Measurements from ENCODE around the gene RPL26. TPM values are rescaled to one million over a fixed set of nuclear protein-coding genes. Genes with fewer than 3 reads are reported as not detected.
"Not testable (repeated sequence)": the region's sequence is repeated elsewhere in the genome, so short reads cannot be mapped to it uniquely, and the experiment has no call there.

The RPL26 gene
- total RNA-seq, 1 donor from 2014 or later: 10,136 TPM

- no peak for FAIRE-seq
- DNase-seq (ENCODE audit: low read depth): no peak
- Histone ChIP-seq H3K27me3 (ENCODE audit: control insufficient read depth, insufficient read depth, low read length) (no peaks in the 10 kb centered on the region), H3K36me3 (ENCODE audit: control insufficient read depth, insufficient read depth, low read length) (no peaks in the 10 kb centered on the region), H3K4me3 (ENCODE audit: low read depth, low read length) (no peak overlapping the region)
- no peak for TF ChIP-seq CTCF (IDR thresholded peaks at IDR 0.05; ENCODE audit: insufficient read depth, low read length, severe bottlenecking)
Observed at GRCh38 chr17:8386841-8387240, 3.8 kb upstream of the RPL26 start.

GRCh38 chr17:8384801-8385378 lies 1.9 kb upstream of the RPL26 start:
- TF ChIP-seq CTCF (IDR thresholded peaks at IDR 0.05; ENCODE audit: insufficient read depth, low read length, severe bottlenecking): no peak
- FAIRE-seq (no peak), DNase-seq (ENCODE audit: low read depth) (peak; percentile 73)
- Histone ChIP-seq H3K4me3 (ENCODE audit: low read depth, low read length) (no peak overlapping the region), H3K36me3 (ENCODE audit: control insufficient read depth, insufficient read depth, low read length) (peaks cover 10% of the 10 kb centered on the region), H3K27me3 (ENCODE audit: control insufficient read depth, insufficient read depth, low read length) (no peaks in the 10 kb centered on the region)

GRCh38 chr17:8382880-8383142 lies 182 bp downstream of the RPL26 start:
- H3K27me3 ChIP-seq (ENCODE audit: control insufficient read depth, insufficient read depth, low read length): no peaks in the 10 kb centered on the region
- no peak for DNase-seq (ENCODE audit: low read depth)
- peak overlapping the region; percentile 55 for H3K4me3 ChIP-seq (ENCODE audit: low read depth, low read length)
- H3K36me3 ChIP-seq (ENCODE audit: control insufficient read depth, insufficient read depth, low read length): peaks cover 17% of the 10 kb centered on the region
- no peak for FAIRE-seq
- no peak for TF ChIP-seq CTCF (IDR thresholded peaks at IDR 0.05; ENCODE audit: insufficient read depth, low read length, severe bottlenecking)

- peak; percentile 13 for DNase-seq (ENCODE audit: low read depth)
Observed at GRCh38 chr17:8382052-8382879, 727 bp downstream of the RPL26 start.

GRCh38 chr17:8380049-8380448 lies 2.9 kb downstream of the RPL26 start:
- peaks cover 17% of the 10 kb centered on the region for H3K36me3 ChIP-seq (ENCODE audit: control insufficient read depth, insufficient read depth, low read length)
- TF ChIP-seq CTCF (IDR thresholded peaks at IDR 0.05; ENCODE audit: insufficient read depth, low read length, severe bottlenecking): no peak
- no peak overlapping the region for H3K4me3 ChIP-seq (ENCODE audit: low read depth, low read length)
- H3K27me3 ChIP-seq (ENCODE audit: control insufficient read depth, insufficient read depth, low read length): no peaks in the 10 kb centered on the region
- FAIRE-seq (no peak), DNase-seq (ENCODE audit: low read depth) (no peak)

More at GRCh38 chr17:8382052-8382879, 727 bp downstream of the RPL26 start:
- H3K36me3 ChIP-seq (ENCODE audit: control insufficient read depth, insufficient read depth, low read length): peaks cover 17% of the 10 kb centered on the region
- H3K27me3 ChIP-seq (ENCODE audit: control insufficient read depth, insufficient read depth, low read length): no peaks in the 10 kb centered on the region
- H3K4me3 ChIP-seq (ENCODE audit: low read depth, low read length): peak overlapping the region; percentile 55
- TF ChIP-seq CTCF (IDR thresholded peaks at IDR 0.05; ENCODE audit: insufficient read depth, low read length, severe bottlenecking): no peak
- no peak for FAIRE-seq

GRCh38 chr17:8378117-8378516 lies 4.9 kb downstream of the RPL26 start:
- not testable (repeated sequence) for FAIRE-seq; H3K4me3 ChIP-seq (ENCODE audit: low read depth, low read length); H3K27me3 ChIP-seq (ENCODE audit: control insufficient read depth, insufficient read depth, low read length); DNase-seq (ENCODE audit: low read depth)
- peaks cover 17% of the 10 kb centered on the region for H3K36me3 ChIP-seq (ENCODE audit: control insufficient read depth, insufficient read depth, low read length)
